HG03520 (cell line): Measurements from ENCODE around the gene C12orf42.
"Not testable (repeated sequence)": the region's sequence is repeated elsewhere in the genome, so short reads cannot be mapped to it uniquely, and the experiment has no call there.

Source experiments
- ATAC-seq: cut with Tn5 transposase; IDR thresholded peaks from one replicate; pipeline ENCODE4 v1.9.1; 2021; ENCODE audit warnings: mild to moderate bottlenecking, moderate library complexity; ENCODE audit not compliant: unreplicated experiment

C12orf42 gene

GRCh38 chr12:103498990-103499389, 3.2 kb upstream of the C12orf42 start:
- ATAC-seq: no peak

DNA sequence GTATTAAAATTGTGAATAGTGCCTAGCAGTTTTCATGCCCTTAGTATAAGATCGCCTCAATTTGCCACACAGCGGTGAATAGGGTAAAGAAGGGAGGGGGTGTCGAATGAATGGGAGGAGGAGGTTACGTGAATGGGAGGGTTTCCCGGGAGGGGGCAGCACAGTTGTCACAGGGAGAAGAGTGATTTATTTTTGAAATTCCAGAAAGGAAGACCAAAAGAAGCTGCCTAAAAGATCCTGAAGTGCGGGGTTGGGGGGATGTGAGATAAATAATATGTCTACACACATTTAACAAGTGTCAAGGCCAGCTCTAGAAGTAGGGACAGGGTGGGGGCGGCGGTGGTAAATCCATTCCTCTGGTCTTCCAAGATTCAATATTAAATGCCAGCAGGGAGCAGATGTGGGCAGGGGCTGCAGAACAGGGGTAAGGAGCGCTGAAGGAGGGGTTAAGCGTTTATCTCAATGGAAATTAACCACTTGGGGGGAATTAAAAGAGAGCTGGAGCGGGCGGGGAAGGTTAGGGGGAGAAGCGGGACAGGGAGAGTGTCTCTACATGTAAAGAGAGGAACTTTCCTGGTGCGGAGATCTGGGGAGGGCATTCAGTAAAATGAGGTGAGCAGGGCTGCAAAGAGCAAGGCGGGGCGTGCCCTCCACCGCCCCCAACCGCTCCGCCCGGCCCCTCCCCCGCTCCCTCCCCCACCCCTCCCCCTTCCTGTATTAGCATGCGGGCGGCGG, 867 bp downstream of the C12orf42 start:
- ATAC-seq: no peak

- ATAC-seq: no peak
These were observed 1.6 kb downstream of the C12orf42 start for GRCh38 chr12:103494051-103494733.

GRCh38 chr12:103493199-103493598, 2.6 kb downstream of the C12orf42 start:
- no peak for ATAC-seq

- no peak for ATAC-seq
These were observed 13.4 kb downstream of the C12orf42 start for GRCh38 chr12:103482365-103482764.

DNA sequence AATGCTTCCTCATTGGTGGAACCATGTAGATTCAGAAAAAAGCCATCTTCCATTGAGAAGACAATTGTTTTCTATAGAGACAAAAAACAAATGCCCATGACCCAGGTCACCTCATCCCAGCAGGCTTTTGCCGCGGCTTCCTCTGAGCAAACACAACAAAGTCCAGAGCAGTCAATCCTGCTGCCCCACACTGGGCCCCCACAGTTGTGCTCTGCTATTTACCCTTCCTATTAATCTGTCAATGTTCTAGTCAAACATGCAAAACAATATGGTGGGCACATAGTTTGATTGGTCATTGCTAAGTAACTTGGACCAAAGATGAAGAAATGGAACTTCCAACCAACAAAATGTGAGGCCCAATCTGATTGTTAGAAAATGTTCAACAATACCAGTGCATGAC, 20.7 kb downstream of the C12orf42 start:
- no peak for ATAC-seq

GRCh38 chr12:103470664-103471063, 25.1 kb downstream of the C12orf42 start:
- no peak for ATAC-seq

GRCh38 chr12:103469719-103470118, 26.0 kb downstream of the C12orf42 start:
- no peak for ATAC-seq

GRCh38 chr12:103468837-103469236, 26.9 kb downstream of the C12orf42 start:
- ATAC-seq: no peak

DNA sequence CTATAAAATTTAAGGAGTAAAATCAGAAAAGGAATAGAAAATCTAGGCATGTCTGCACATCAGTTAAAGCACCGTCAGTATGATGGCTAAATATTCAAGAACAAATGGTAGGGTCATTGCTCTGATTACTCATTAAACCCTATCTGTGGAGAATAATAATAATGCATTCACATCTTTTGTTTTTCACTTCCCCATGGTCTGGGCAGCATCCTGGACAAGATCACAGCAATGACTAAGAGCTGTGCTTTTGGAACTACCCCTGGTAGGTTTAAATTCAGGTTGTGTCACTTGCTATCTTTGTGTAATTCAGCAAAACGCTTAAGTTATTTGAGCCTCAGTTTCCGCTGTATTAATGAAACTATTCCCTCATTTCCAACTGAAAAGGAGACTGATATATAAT, 33.1 kb downstream of the C12orf42 start:
- peak; percentile 95 for ATAC-seq

GRCh38 chr12:103457471-103457870, 38.3 kb downstream of the C12orf42 start:
- ATAC-seq: no peak

GRCh38 chr12:103456006-103456405, 39.8 kb downstream of the C12orf42 start:
- ATAC-seq: no peak

DNA sequence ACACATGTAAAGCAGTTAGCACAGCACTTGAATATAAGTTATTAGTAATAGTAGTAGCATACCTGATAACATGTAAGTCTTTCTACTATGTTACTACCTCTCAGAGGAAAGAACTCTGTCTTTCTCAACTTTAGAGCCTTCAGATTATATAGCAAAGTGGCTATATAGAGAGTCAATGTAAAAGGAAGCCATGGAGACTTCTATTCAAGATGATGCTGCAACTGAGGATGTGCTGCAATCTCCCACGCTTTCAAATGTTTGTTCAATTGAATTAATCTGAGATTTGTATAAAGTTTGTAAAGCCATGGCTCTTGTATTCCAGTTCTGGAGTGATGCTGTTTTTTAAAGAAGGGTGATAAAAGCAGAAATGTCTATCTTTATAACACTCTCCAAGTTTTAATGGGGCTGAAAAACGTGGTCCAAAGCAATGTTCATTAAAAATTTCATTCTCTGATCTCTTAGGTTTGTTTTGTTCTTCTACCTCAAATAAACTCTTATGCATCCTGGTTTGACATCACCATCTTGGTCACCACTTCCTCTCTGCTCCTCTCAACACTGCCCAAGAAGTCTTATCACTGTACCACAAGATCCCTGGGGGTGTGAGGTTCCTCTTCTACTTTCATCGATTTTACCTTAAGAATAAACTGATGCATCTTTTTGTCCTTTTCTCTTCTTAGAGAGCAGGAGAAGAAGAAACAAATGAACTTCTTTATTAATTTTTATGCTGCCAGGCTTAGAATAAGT, 40.6 kb downstream of the C12orf42 start:
- ATAC-seq: peak; percentile 71

DNA sequence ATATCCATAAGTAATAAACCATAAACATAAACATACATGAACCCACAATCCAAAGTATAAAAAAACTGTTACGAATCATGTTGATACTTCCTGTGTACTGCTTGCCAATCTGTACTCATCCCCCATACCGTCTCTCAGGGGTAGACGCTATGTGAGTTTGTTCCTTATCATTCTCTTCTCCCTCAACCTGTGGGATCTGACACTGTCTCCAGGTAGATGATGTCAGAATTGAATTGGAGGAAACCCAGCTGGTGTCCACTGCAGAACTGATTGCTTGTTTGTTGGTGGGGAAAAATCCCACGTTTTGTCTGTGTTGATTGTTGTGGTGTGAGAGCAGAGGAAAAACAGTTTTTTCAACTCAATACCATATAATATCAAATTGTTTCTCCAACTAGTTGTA, 50.8 kb downstream of the C12orf42 start:
- no peak for ATAC-seq

- no peak for ATAC-seq
These were observed 52.9 kb downstream of the C12orf42 start for GRCh38 chr12:103442822-103443221.

GRCh38 chr12:103442182-103442555, 53.6 kb downstream of the C12orf42 start:
- no peak for ATAC-seq

GRCh38 chr12:103441437-103442181, 54.2 kb downstream of the C12orf42 start:
- peak; percentile 98 for ATAC-seq

DNA sequence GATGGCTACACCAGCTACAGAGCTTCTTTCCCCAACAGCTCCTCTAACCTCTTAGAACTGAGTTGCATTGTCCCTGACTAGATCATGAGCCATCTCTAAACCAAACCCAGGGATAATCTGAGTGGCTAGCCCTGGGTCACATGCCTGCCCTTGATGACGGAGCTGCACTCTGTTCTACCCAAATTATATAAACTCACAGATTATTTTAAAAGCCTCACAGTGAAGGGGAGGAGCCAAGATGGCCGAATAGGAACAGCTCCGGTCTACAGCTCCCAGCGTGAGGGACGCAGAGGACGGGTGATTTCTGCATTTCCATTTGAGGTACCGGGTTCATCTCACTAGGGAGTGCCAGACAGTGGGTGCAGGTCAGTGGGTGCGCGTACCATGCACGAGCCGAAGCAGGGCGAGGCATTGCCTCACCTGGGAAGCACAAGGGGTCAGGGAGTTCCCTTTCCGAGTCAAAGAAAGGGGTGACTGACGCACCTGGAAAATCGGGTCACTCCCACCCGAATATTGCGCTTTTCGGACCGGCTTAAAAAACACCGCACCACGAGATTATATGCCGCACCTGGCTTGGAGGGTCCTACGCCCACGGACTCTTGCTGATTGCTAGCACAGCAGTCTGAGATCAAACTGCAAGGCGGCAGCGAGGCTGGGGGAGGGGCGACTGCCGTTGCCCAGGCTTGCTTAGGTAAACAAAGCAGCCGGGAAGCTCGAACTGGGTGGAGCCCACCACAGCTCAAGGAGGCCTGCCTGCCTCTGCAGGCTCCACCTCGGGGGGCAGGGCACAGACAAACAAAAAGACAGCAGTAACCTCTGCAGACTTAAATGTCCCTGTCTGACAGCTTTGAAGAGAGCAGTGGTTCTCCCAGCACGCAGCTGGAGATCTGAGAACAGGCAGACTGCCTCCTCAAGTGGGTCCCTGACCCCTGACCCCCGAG, 61.3 kb downstream of the C12orf42 start:
- not testable (repeated sequence) for ATAC-seq

DNA sequence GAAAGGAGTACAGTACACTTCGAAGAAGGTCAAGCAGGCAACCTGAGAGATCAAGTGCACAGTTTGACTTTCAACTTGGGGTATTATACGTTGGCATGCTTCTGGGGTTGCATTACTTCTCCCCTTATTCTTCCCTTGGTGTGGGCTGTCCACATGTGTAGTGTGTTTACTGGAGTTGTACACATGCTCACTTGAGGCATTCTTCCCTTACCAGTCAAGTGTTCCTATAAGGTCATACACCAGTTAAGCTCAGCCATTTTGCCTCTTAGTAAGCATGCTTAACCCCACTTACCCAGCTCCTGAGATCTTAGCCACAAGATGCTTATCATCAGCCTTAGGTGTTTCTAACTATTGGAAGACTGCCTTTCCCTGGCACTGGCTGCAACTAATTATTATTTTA, 63.8 kb downstream of the C12orf42 start:
- ATAC-seq: no peak

- ATAC-seq: no peak
These were observed 64.4 kb downstream of the C12orf42 start for GRCh38 chr12:103431387-103431786.
